Neuronal stem cell (in vitro differentiated cells): ENCODE results near the gene ARMH4.

Experiments used
- DNase-seq: peaks from one replicate; pipeline ENCODE4 v3.0.0-alpha.2; 2013; ENCODE audit warnings: low spot score
- H2AFZ ChIP-seq: one replicate; pipeline ENCODE4 v1.6.1; 2013; ENCODE audit warnings: mild to moderate bottlenecking, low read length, inconsistent platforms
- H2AK5ac ChIP-seq: 2 replicates; pipeline ENCODE4 v1.6.1; 2013; ENCODE audit warnings: low read depth, mild to moderate bottlenecking, inconsistent platforms, low read length, moderate library complexity, mixed read lengths
- H2BK120ac ChIP-seq: 2 replicates; pipeline ENCODE4 v1.6.1; 2013; ENCODE audit warnings: low read depth, mild to moderate bottlenecking, inconsistent platforms, low read length, moderate library complexity, mixed read lengths
- H2BK12ac ChIP-seq: one replicate; pipeline ENCODE4 v1.6.1; 2013; ENCODE audit warnings: low read length, inconsistent platforms
- H2BK15ac ChIP-seq: 2 replicates; pipeline ENCODE4 v1.6.1; 2013; ENCODE audit warnings: mild to moderate bottlenecking, low read length, inconsistent platforms, mixed read lengths
- H2BK5ac ChIP-seq: one replicate; pipeline ENCODE4 v1.6.1; 2013; ENCODE audit warnings: inconsistent platforms, mild to moderate bottlenecking, low read length, moderate library complexity
- H3K14ac ChIP-seq: one replicate; pipeline ENCODE4 v1.6.1; 2013; ENCODE audit warnings: low read length, inconsistent platforms
- H3K18ac ChIP-seq: 2 replicates; pipeline ENCODE4 v1.6.1; 2013; ENCODE audit warnings: low read length, inconsistent platforms
- H3K23ac ChIP-seq: 2 replicates; pipeline ENCODE4 v1.6.1; 2013; ENCODE audit warnings: low read depth, mild to moderate bottlenecking, mixed read lengths, low read length, inconsistent platforms; ENCODE audit not compliant: poor library complexity
- H3K27ac ChIP-seq: replicated peaks from 3 replicates; pipeline ENCODE4 v1.5.1; 2013; ENCODE audit warnings: low read length, inconsistent platforms
- H3K27me3 ChIP-seq, 3 experiments: 2 replicates each; pipeline ENCODE4 v1.6.1; 2013; ENCODE audit warnings: low read length in 3 of 3, mild to moderate bottlenecking in 2 of 3, inconsistent platforms in 1 of 3, low read depth in 1 of 3, mixed read lengths in 1 of 3, moderate library complexity in 1 of 3; ENCODE audit not compliant: control insufficient read depth in 3 of 3, insufficient read depth in 3 of 3
- H3K36me3 ChIP-seq, 2 donors: replicated peaks in 1 of 2; 2 replicates each; pipeline ENCODE4 v1.6.1; 2013; ENCODE audit warnings: low read length in 2 of 2; ENCODE audit not compliant: control insufficient read depth in 2 of 2, insufficient read depth in 2 of 2
- H3K4ac ChIP-seq: 2 replicates; pipeline ENCODE4 v1.6.1; 2013; ENCODE audit warnings: inconsistent platforms, mild to moderate bottlenecking, low read length, moderate library complexity
- H3K4me1 ChIP-seq, 2 donors: 1 replicate in 1 of 2; 2 replicates in 1 of 2; pipeline ENCODE4 v1.6.1; 2013; ENCODE audit warnings: low read length in 2 of 2, low read depth in 1 of 2; ENCODE audit not compliant: control insufficient read depth in 2 of 2, insufficient read depth in 1 of 2
- H3K4me2 ChIP-seq: one replicate; pipeline ENCODE4 v1.6.1; 2013; ENCODE audit warnings: mild to moderate bottlenecking, low read length, inconsistent platforms; ENCODE audit not compliant: insufficient read depth, poor library complexity, severe bottlenecking
- H3K4me3 ChIP-seq, 2 donors: 2 replicates each; pipeline ENCODE4 v1.5.1; 2013; ENCODE audit warnings: low read length in 2 of 2, mild to moderate bottlenecking in 2 of 2, inconsistent platforms in 1 of 2, moderate library complexity in 1 of 2
- H3K79me1 ChIP-seq: one replicate; pipeline ENCODE4 v1.6.1; 2013; ENCODE audit warnings: low read depth, mild to moderate bottlenecking, inconsistent platforms, low read length, moderate library complexity
- H3K9ac ChIP-seq: one replicate; pipeline ENCODE4 v1.6.1; 2013; ENCODE audit warnings: mild to moderate bottlenecking, low read depth, low read length, inconsistent platforms; ENCODE audit not compliant: poor library complexity
- H3K9me3 ChIP-seq, 2 donors: replicated peaks in 1 of 2; 2 replicates each; pipeline versions ENCODE3 to v1.6.1; 2013; ENCODE audit warnings: low read length in 2 of 2, mild to moderate bottlenecking in 2 of 2, inconsistent platforms in 1 of 2, low read depth in 1 of 2, mixed read lengths in 1 of 2, moderate library complexity in 1 of 2; ENCODE audit not compliant: control insufficient read depth in 2 of 2, insufficient read depth in 1 of 2
- H4K8ac ChIP-seq: one replicate; pipeline ENCODE4 v1.6.1; 2013; ENCODE audit warnings: low read depth, mild to moderate bottlenecking, inconsistent platforms, low read length, moderate library complexity
- H4K91ac ChIP-seq: one replicate; pipeline ENCODE4 v1.6.1; 2013; ENCODE audit warnings: low read length, low read depth, mild to moderate bottlenecking, inconsistent platforms; ENCODE audit not compliant: poor library complexity
- WGBS, 2 donors: extraction: QIAGEN DNeasy Blood & Tissue Kit; methylation state at CpG; one replicate each; pipeline ENCODE4 v1.1.7; 2013; ENCODE audit warnings: missing lambda C conversion rate in 2 of 2, mixed read lengths in 1 of 2; ENCODE audit not compliant: insufficient read length in 2 of 2, insufficient replicate concordance in 1 of 2; ENCODE audit errors: extremely low coverage in 2 of 2; 5-methylcytosine and 5-hydroxymethylcytosine counted together

ARMH4 gene

DNA sequence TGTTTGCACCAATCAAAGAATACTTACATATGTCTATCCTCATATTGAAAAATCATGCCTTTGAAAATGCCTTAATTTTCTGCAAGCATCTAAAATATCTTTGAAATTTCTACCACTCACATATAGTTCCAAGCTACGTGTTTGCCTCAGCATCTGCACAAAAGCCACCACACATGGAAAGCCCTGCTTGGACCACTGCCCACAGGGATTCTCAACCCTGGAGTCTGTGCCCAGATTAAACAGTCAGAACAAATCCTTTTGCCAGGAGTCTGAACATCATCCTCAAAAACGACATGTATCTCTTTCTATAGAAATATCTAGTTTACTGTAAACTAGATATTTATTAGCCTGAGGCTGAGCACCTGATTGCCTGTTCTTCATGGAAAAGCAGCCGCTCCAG lies 32.6 kb downstream of the ARMH4 start:
- no peak overlapping the region for H3K23ac ChIP-seq
- H3K18ac ChIP-seq: no peak overlapping the region
- no peaks in the 10 kb centered on the region for H3K4me1 ChIP-seq
- H3K79me1 ChIP-seq: no peaks in the 10 kb centered on the region
- no peak overlapping the region for H2AK5ac ChIP-seq
- no peaks in the 10 kb centered on the region for H3K36me3 ChIP-seq
- no peak overlapping the region for H2BK120ac ChIP-seq
- H3K14ac ChIP-seq: no peak overlapping the region
- H3K27me3 ChIP-seq: no peaks in the 10 kb centered on the region
- no peak overlapping the region for H2BK5ac ChIP-seq
- no peak overlapping the region for H4K91ac ChIP-seq
- peaks cover 0 to 3% of the 10 kb centered on the region in 2 donors for H3K9me3 ChIP-seq
- no peak overlapping the region for H2BK12ac ChIP-seq
- no peak overlapping the region for H3K4me2 ChIP-seq
- H3K27ac ChIP-seq: no peak overlapping the region
- no peak overlapping the region for H3K9ac ChIP-seq
- H4K8ac ChIP-seq: no peak overlapping the region
- DNase-seq: no peak
- no peak overlapping the region for H2AFZ ChIP-seq
- no CpG with 5 or more reads among the region's 3 CpGs for WGBS, 2 donors
- H2BK15ac ChIP-seq: no peak overlapping the region
- no peak overlapping the region for H3K4ac ChIP-seq
- no peak overlapping the region for H3K4me3 ChIP-seq

DNA sequence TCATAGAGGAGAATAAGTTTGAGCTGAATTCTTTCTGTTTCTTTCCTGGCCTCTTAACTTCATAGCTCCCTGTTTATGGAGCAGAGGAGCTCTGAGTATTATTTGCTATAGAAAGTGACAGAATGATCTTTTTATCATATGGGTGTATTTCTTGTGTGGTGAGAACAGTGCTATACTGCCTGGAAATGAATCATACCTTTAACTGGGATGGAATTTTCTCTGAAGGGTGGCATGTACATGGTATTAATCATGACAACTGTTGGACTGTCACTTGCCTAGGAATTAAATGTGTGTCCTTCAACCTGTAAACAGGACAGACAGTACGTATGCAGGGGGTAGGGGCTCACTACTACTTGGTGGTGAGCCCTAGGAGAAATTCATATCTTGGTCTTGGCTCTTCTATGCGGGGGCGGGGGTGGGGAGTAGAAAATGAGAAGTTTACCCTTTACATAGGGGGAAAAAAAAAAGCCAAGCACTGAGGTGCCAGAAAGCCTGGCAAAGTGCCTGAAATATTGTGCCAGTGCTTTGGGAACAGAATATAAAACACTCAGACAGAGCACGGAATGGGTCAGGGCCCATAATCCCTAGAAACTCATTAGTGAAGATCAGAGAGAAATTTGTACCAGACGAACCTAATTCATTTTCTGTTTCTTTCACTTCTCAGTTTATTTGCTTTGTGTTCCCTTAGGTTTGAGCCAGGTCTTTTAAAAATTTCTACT lies 33.8 kb downstream of the ARMH4 start:
- Histone ChIP-seq H4K91ac (no peak overlapping the region), H3K18ac (no peak overlapping the region), H3K79me1 (no peaks in the 10 kb centered on the region), H3K4me1 (no peaks in the 10 kb centered on the region), H3K4me3 (no peak overlapping the region), H2BK5ac (no peak overlapping the region), H2AFZ (no peak overlapping the region), H3K9me3 (peaks cover 0 to 3% of the 10 kb centered on the region in 2 donors), H4K8ac (no peak overlapping the region), H3K14ac (no peak overlapping the region), H3K4me2 (no peak overlapping the region), H3K4ac (no peak overlapping the region), H2BK15ac (no peak overlapping the region), H3K27ac (no peak overlapping the region), H3K36me3 (no peaks in the 10 kb centered on the region), H2AK5ac (no peak overlapping the region), H3K23ac (no peak overlapping the region), H2BK12ac (no peak overlapping the region), H3K27me3 (no peaks in the 10 kb centered on the region), H2BK120ac (no peak overlapping the region), H3K9ac (no peak overlapping the region)
- DNase-seq: no peak
- WGBS, 2 donors: no CpG with 5 or more reads among the region's 5 CpGs

DNA sequence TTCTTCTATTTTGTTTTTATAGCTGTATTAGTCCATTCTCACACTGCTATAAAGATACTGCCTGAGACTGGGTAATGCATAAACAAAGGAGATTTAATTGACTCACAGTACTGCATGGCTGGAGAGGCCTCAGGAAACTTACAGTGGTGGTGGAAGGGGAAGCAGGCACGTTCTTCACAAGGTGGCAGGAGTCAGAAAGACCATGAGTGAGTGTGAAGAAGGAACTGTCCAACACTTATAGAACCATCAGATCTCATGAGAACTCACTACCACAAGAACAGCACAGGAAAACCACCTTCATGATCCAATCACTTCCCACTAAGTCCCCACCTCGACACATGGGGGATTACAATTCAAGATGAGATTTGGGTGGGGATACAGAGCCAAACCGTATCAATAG lies 42.3 kb downstream of the ARMH4 start:
- no peak overlapping the region for H3K9ac ChIP-seq
- no peak overlapping the region for H4K8ac ChIP-seq
- H3K18ac ChIP-seq: no peak overlapping the region
- peak overlapping the region in 1 of 2 donors; percentile 8 for H3K4me3 ChIP-seq
- H2AK5ac ChIP-seq: no peak overlapping the region
- no peak overlapping the region for H2AFZ ChIP-seq
- no peak overlapping the region for H3K14ac ChIP-seq
- H3K4me1 ChIP-seq: no peaks in the 10 kb centered on the region
- H3K4me2 ChIP-seq: no peak overlapping the region
- H3K79me1 ChIP-seq: no peaks in the 10 kb centered on the region
- H3K23ac ChIP-seq: no peak overlapping the region
- no CpG with 5 or more reads among the region's 3 CpGs for WGBS, 2 donors
- H3K4ac ChIP-seq: no peak overlapping the region
- no peak overlapping the region for H3K27ac ChIP-seq
- H3K9me3 ChIP-seq: no peaks in the 10 kb centered on the region
- no peak overlapping the region for H4K91ac ChIP-seq
- no peak overlapping the region for H2BK120ac ChIP-seq
- no peaks in the 10 kb centered on the region for H3K27me3 ChIP-seq
- DNase-seq: no peak
- no peak overlapping the region for H2BK12ac ChIP-seq
- no peaks in the 10 kb centered on the region for H3K36me3 ChIP-seq
- no peak overlapping the region for H2BK5ac ChIP-seq
- H2BK15ac ChIP-seq: no peak overlapping the region

DNA sequence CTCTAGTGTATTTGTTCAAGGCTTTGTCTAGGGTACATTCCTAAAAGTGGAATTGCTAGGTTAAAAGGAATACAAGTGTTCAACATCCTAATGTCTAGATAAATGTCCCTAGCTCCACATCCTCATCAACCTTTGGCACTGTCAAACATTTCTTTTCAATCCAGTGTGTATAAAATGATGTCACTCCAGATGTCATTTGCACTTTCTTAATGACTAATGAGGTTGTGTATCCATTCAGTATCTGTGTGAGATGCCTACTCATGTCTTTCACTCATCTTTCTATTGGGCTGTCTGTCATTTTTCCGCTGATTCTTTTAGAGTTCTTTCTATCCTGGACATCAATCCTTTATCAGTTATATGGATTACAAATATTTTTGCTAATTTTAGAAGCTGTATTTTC lies 43.3 kb downstream of the ARMH4 start:
- no peak overlapping the region for H2BK15ac ChIP-seq
- H3K4me3 ChIP-seq: no peak overlapping the region

More for the DNA sequence above, 43.3 kb downstream of the ARMH4 start:
- WGBS, 2 donors: no CpG with 5 or more reads among the region's 1 CpG
- Histone ChIP-seq H3K18ac (no peak overlapping the region), H4K91ac (no peak overlapping the region), H2BK12ac (no peak overlapping the region), H3K4me2 (no peak overlapping the region), H2BK5ac (no peak overlapping the region), H3K36me3 (no peaks in the 10 kb centered on the region), H2BK120ac (no peak overlapping the region), H2AFZ (no peak overlapping the region), H3K79me1 (no peaks in the 10 kb centered on the region), H3K27ac (no peak overlapping the region), H3K14ac (no peak overlapping the region), H3K23ac (no peak overlapping the region), H3K4ac (no peak overlapping the region), H3K27me3 (no peaks in the 10 kb centered on the region), H2AK5ac (no peak overlapping the region), H4K8ac (no peak overlapping the region), H3K9ac (no peak overlapping the region), H3K4me1 (no peaks in the 10 kb centered on the region), H3K9me3 (no peaks in the 10 kb centered on the region)
- DNase-seq: no peak
